Testis (tissue), 3 donors: ENCODE results near the gene AGGF1. TPM values are rescaled to one million over a fixed set of nuclear protein-coding genes. Genes with fewer than 3 reads are reported as not detected.
"Not testable (repeated sequence)": the region's sequence is repeated elsewhere in the genome, so short reads cannot be mapped to it uniquely, and the experiment has no call there.

Source experiments
- DNase-seq: peaks from one replicate; pipeline ENCODE4 v3.0.0-alpha.2; 2019
- H3K27ac ChIP-seq, 2 donors: fragments of 200-600 bp; sonication (generic); one replicate each; pipeline ENCODE4 v1.5.1; 2019
- H3K27me3 ChIP-seq: fragments of 200-600 bp; sonication (generic); one replicate; pipeline ENCODE4 v1.5.1; 2019
- H3K36me3 ChIP-seq: fragments of 200-600 bp; sonication (generic); one replicate; pipeline ENCODE4 v1.5.1; 2017; ENCODE audit warnings: low read depth; ENCODE audit errors: missing control alignments
- H3K4me1 ChIP-seq: fragments of 200-600 bp; sonication (generic); one replicate; pipeline ENCODE4 v1.5.1; 2019
- H3K4me3 ChIP-seq, 2 donors: fragments of 200-600 bp; sonication (generic); one replicate each; pipeline ENCODE4 v1.5.1; 2017 to 2019
- H3K9me3 ChIP-seq: fragments of 200-600 bp; sonication (generic); one replicate; pipeline ENCODE4 v1.5.1; 2017
- CTCF ChIP-seq, 3 experiments: fragments of 450-650 bp in 2 of 3; fragments of 200-600 bp in 1 of 3; sonication (generic) in 1 of 3; IDR thresholded peaks; one replicate each; pipeline ENCODE4 v1.5.1; 2016 to 2019; ENCODE audit warnings: antibody characterized with exemption in 3 of 3, mild to moderate bottlenecking in 2 of 3, moderate library complexity in 1 of 3
- POLR2A ChIP-seq: fragments of 450-650 bp; IDR thresholded peaks from one replicate; pipeline ENCODE4 v1.6.1; 2017; ENCODE audit warnings: antibody characterized with exemption, mild to moderate bottlenecking, moderate library complexity
- WGBS, 2 donors: methylation state at CpG; one replicate each; pipeline ENCODE4 v1.1.5; 2018; 5-methylcytosine and 5-hydroxymethylcytosine counted together
- intact Hi-C: fragments of 100-400 bp; cut with DNase I; formaldehyde crosslinking; loops from one replicate; pipeline ENCODE4 v1.15.1; 2023; ENCODE audit warnings: low total_unique reads
- polyA plus RNA-seq: library from polyadenylated mRNA; stranded (reverse); fragments of 350-450 nt; fragmentation: Illumina TruSeq; extraction: RNeasy Lipid Tissue Mini Kit (QIAGEN cat#74804); gene quantifications from one replicate; pipeline ENCODE4 v1.2.3, GENCODE V29; 2014; ENCODE audit warnings: low read depth, low replicate concordance; ENCODE audit not compliant: insufficient read depth
- total RNA-seq, 2 donors: library from RNA; depleted of rRNA; stranded (reverse); fragments of >200 nt; gene quantifications; one replicate each; pipeline ENCODE4 v1.2.3, GENCODE V29; 2016

The AGGF1 gene
- total and polyA plus RNA-seq, 3 donors from 2014 or later, result 22.8 to 58.0 (median 50.4) TPM

- Histone ChIP-seq H3K27me3 (no peaks in the 10 kb centered on the region), H3K4me1 (peaks cover 4% of the 10 kb centered on the region), H3K36me3 (no peaks in the 10 kb centered on the region), H3K4me3 (no peak overlapping the region), H3K27ac (no peak overlapping the region), H3K9me3 (no peaks in the 10 kb centered on the region)
- intact Hi-C loops, result no loop called here
- DNase-seq, result no peak
- TF ChIP-seq CTCF (IDR thresholded peaks at IDR 0.05) (no peak), POLR2A (no peak)
- 48 to 51% methylated on average over 6 of the region's 6 CpGs for WGBS, 2 donors
Observed at GRCh38 chr5:76986825-76987526, 43.2 kb upstream of the AGGF1 start.

- no peaks in the 10 kb centered on the region for H3K9me3 ChIP-seq
- intact Hi-C loops, result no loop called here
- H3K4me3 ChIP-seq, result no peak overlapping the region
- DNase-seq, result no peak
- no peaks in the 10 kb centered on the region for H3K4me1 ChIP-seq
- H3K36me3 ChIP-seq, result no peaks in the 10 kb centered on the region
- no peaks in the 10 kb centered on the region for H3K27me3 ChIP-seq
- TF ChIP-seq POLR2A (no peak), CTCF (IDR thresholded peaks at IDR 0.05) (no peak)
- H3K27ac ChIP-seq, result no peak overlapping the region
- WGBS, 2 donors, result 58 to 80% methylated on average over 5 of the region's 5 CpGs
Observed at GRCh38 chr5:76990899-76991459, 39.2 kb upstream of the AGGF1 start.

GRCh38 chr5:76993436-76993835 lies 36.8 kb upstream of the AGGF1 start:
- H3K4me1 ChIP-seq, H3K36me3 ChIP-seq, DNase-seq, H3K9me3 ChIP-seq, H3K4me3 ChIP-seq, H3K27me3 ChIP-seq, H3K27ac ChIP-seq, intact Hi-C loops: not testable (repeated sequence)
- WGBS, 2 donors, result 86 to 89% methylated on average over 9 of the region's 9 CpGs

GRCh38 chr5:76994337-76994736 lies 35.9 kb upstream of the AGGF1 start:
- Histone ChIP-seq H3K27ac (no peak overlapping the region), H3K36me3 (no peaks in the 10 kb centered on the region), H3K4me3 (no peak overlapping the region), H3K27me3 (no peaks in the 10 kb centered on the region), H3K4me1 (no peaks in the 10 kb centered on the region), H3K9me3 (no peaks in the 10 kb centered on the region)
- no peak for DNase-seq
- WGBS, 2 donors, result 74 to 75% methylated on average over 6 of the region's 6 CpGs
- intact Hi-C loops, result no loop called here
- TF ChIP-seq POLR2A, result no peak
- TF ChIP-seq CTCF (IDR thresholded peaks at IDR 0.05), result no peak

- H3K27me3 ChIP-seq, H3K27ac ChIP-seq, H3K4me1 ChIP-seq, intact Hi-C loops, H3K36me3 ChIP-seq, DNase-seq, H3K9me3 ChIP-seq, H3K4me3 ChIP-seq: not testable (repeated sequence)
- WGBS, 2 donors, result 85 to 89% methylated on average over 4 of the region's 4 CpGs
Observed at GRCh38 chr5:76998251-76998650, 32.0 kb upstream of the AGGF1 start.

GRCh38 chr5:76999451-76999850 lies 30.8 kb upstream of the AGGF1 start:
- no peak overlapping the region for H3K4me3 ChIP-seq
- DNase-seq, result no peak
- H3K27ac ChIP-seq, result no peak overlapping the region
- no peaks in the 10 kb centered on the region for H3K27me3 ChIP-seq
- H3K9me3 ChIP-seq, result no peaks in the 10 kb centered on the region
- H3K36me3 ChIP-seq, result no peaks in the 10 kb centered on the region
- TF ChIP-seq POLR2A, result no peak
- no peak for TF ChIP-seq CTCF (IDR thresholded peaks at IDR 0.05)
- WGBS, 2 donors, result 84 to 94% methylated on average over 2 of the region's 2 CpGs
- intact Hi-C loops, result no loop called here
- no peaks in the 10 kb centered on the region for H3K4me1 ChIP-seq
